Measurements from ENCODE around the gene SNPH. TPM values are rescaled to one million over a fixed set of nuclear protein-coding genes. Genes with fewer than 3 reads are reported as not detected.

SNPH gene
- total and polyA plus RNA-seq, 2 of the 4 experiments (the other 2 are of a cell fraction), result 3.1 to 4.5 TPM

- no peak overlapping the region for H2BK20ac ChIP-seq (ENCODE audit: low read depth, low read length)
- no peaks in the 10 kb centered on the region; the same call in 1 of the 2 replicates for H3K9me1 ChIP-seq (ENCODE audit: insufficient read depth, low read length)
- H4K91ac ChIP-seq (ENCODE audit: insufficient read depth, low read depth, low read length), result no peak overlapping the region
- H3K27ac ChIP-seq (ENCODE audit: insufficient read depth, low read length), result no peak overlapping the region
- no peak overlapping the region; the same call in 1 of the 2 replicates for H2AK5ac ChIP-seq (ENCODE audit: low read depth, low read length)
- H2BK120ac ChIP-seq (ENCODE audit: low read depth, low read length), result no peak overlapping the region
- BruUV-seq (replicated peaks), result no TSS peak
- in situ Hi-C loops (cut with MboI; ENCODE audit: low sequenced_read_pairs), result no loop called here
- no peak overlapping the region for H4K5ac ChIP-seq (ENCODE audit: low read depth, low read length)
- no peak overlapping the region for H2BK5ac ChIP-seq (ENCODE audit: low read depth, low read length, poor library complexity, severe bottlenecking)
- intact Hi-C loops (cut with micrococcal nuclease), result no loop called here
- 100% methylated on average over 2 of the region's 13 CpGs; no CpG with 5 or more reads in 1 of the 2 experiments for WGBS, 2 experiments (ENCODE audit: extremely low coverage in 2 of 2, insufficient read length in 1 of 2)
- DNase-seq, result no peak
- H3K9ac ChIP-seq (ENCODE audit: low read depth, low read length), result no peak overlapping the region
- H4K8ac ChIP-seq (ENCODE audit: low read depth in 2 of 2, low read length in 2 of 2), result no peak overlapping the region
- H3K36me3 ChIP-seq (ENCODE audit: control insufficient read depth, insufficient read depth, low read length), result peaks cover 10% of the 10 kb centered on the region
- ChIA-PET POLR2A (ENCODE audit: unreplicated experiment) (no interaction called here), CTCF (no interaction called here)
- H2BK15ac ChIP-seq (ENCODE audit: low read depth, low read length), result no peak overlapping the region
- H4K20me1 ChIP-seq (ENCODE audit: insufficient read depth, low read length), result no peaks in the 10 kb centered on the region
- H3K4me2 ChIP-seq (ENCODE audit: low read depth, low read length), result no peak overlapping the region
- TF ChIP-seq NFE2L2 (IDR thresholded peaks at IDR 0.05; ENCODE audit: low read depth, low read length) (no peak), CTCF (conservative IDR thresholded peaks at IDR 0.05; ENCODE audit: low read depth, low read length) (no peak)
- H3K18ac ChIP-seq (ENCODE audit: low read depth, low read length), result no peak overlapping the region
- no peak for ATAC-seq (ENCODE audit: low read depth)
- no peak overlapping the region for H3K23ac ChIP-seq (ENCODE audit: low read depth, low read length)
- no peaks in the 10 kb centered on the region for H3K9me3 ChIP-seq (ENCODE audit: control insufficient read depth, insufficient read depth, low read length)
- no peaks in the 10 kb centered on the region for H3K79me1 ChIP-seq (ENCODE audit: low read depth in 1 of 2, low read length in 2 of 2)
- no peak overlapping the region for H3K4ac ChIP-seq (ENCODE audit: low read depth, low read length)
- H3K27me3 ChIP-seq (ENCODE audit: control insufficient read depth, insufficient read depth, low read length), result no peaks in the 10 kb centered on the region
- no peak overlapping the region for H2AFZ ChIP-seq (replicated peaks; ENCODE audit: low read length, poor library complexity)
- H2AK9ac ChIP-seq (replicated peaks; ENCODE audit: low read depth, low read length, poor library complexity), result no peak overlapping the region
- no peak overlapping the region for H3K4me3 ChIP-seq (ENCODE audit: insufficient read depth, low read depth, low read length)
- H3K4me1 ChIP-seq (ENCODE audit: control insufficient read depth, insufficient read depth, low read length), result no peaks in the 10 kb centered on the region
- no peak overlapping the region for H3K14ac ChIP-seq (replicated peaks; ENCODE audit: low read depth, low read length)
- dilution Hi-C loops (cut with HindIII; ENCODE audit: low sequenced_read_pairs, unreplicated experiment), result no loop called here
- H3K56ac ChIP-seq (ENCODE audit: extremely low read depth, insufficient read depth, low read length), result no peak overlapping the region
These were observed 42.1 kb downstream of the SNPH start for GRCh38 chr20:1308067-1308701.

Data from IMR-90 (cell line).